Heart right ventricle (tissue), 16 donors: Measurements from ENCODE around the gene TFEB. TPM values are rescaled to one million over a fixed set of nuclear protein-coding genes. Genes with fewer than 3 reads are reported as not detected.

Experiments used
- ATAC-seq, 8 donors: fragments of 200-7000 bp; cut with Tn5 transposase; one replicate each; pipeline ENCODE4 v1.9.1; 2020; ENCODE audit warnings: mild to moderate bottlenecking in 8 of 8, moderate library complexity in 8 of 8, moderate number of reproducible peaks in 1 of 8
- DNase-seq, 2 donors: peaks; one replicate each; pipeline ENCODE4 v3.0.0-alpha.2; 2020
- H3K27ac ChIP-seq, 10 donors: fragments of 200-600 bp; sonication (generic) in 2 of 10; one replicate each; pipeline versions ENCODE4 v1.5.0 to v1.8.0; 2020 to 2022; ENCODE audit warnings: mild to moderate bottlenecking in 3 of 10
- H3K27me3 ChIP-seq, 7 donors: fragments of 200-600 bp; one replicate each; pipeline ENCODE4 v1.8.0; 2021 to 2022; ENCODE audit warnings: mild to moderate bottlenecking in 2 of 7
- H3K36me3 ChIP-seq, 9 donors: fragments of 200-600 bp; sonication (generic) in 1 of 9; one replicate each; pipeline versions ENCODE4 v1.5.0 to v1.8.0; 2020 to 2022; ENCODE audit warnings: mild to moderate bottlenecking in 2 of 9
- H3K4me1 ChIP-seq, 9 donors: fragments of 200-600 bp; sonication (generic) in 1 of 9; one replicate each; pipeline versions ENCODE4 v1.5.0 to v1.8.0; 2020 to 2022; ENCODE audit warnings: mild to moderate bottlenecking in 4 of 9
- H3K4me3 ChIP-seq, 10 donors: fragments of 200-600 bp; sonication (generic) in 2 of 10; one replicate each; pipeline versions ENCODE4 v1.5.0 to v1.8.0; 2020 to 2022; ENCODE audit warnings: mild to moderate bottlenecking in 7 of 10, moderate library complexity in 2 of 10
- H3K9me3 ChIP-seq, 11 donors: fragments of 200-600 bp in 10 of 11; sonication (generic) in 2 of 11; one replicate each; pipeline versions ENCODE4 v1.5.0 to v1.8.0; 2013 to 2022; ENCODE audit warnings: mild to moderate bottlenecking in 2 of 11, control low read depth in 1 of 11, moderate library complexity in 1 of 11
- WGBS, 2 donors: extraction: QIAGEN DNeasy Blood & Tissue Kit; methylation state at CpG; one replicate each; pipeline ENCODE4 v1.1.7; 2013; ENCODE audit warnings: inconsistent platforms in 1 of 2; 5-methylcytosine and 5-hydroxymethylcytosine counted together
- intact Hi-C, 10 donors: fragments of 100-400 bp; cut with DNase I; formaldehyde crosslinking; loops; one replicate each; pipeline versions ENCODE4 v1.11.1 to v1.14.2; 2022
- polyA plus RNA-seq, 2 donors: library from polyadenylated mRNA; stranded (reverse); fragments of 200-250 nt; gene quantifications; one replicate each; pipeline ENCODE4 v1.2.3, GENCODE V29; 2013
- total RNA-seq, 10 donors: library from RNA; stranded (reverse); fragmentation: NEBNext Ultra II Directional in 3 of 10; extraction: Animal tissue kit (Norgen Biotek cat#: 25700) in 3 of 10; gene quantifications; one replicate each; pipeline versions ENCODE4 v1.2.1 to v1.2.4, GENCODE V29; 2021 to 2023
- TF ChIP-seq, protein P1 (sequence below), 9 donors: fragments of 200-600 bp; sonication (generic) in 2 of 9; IDR thresholded peaks; one replicate each; pipeline versions ENCODE4 v1.5.0 to v1.8.0; 2021 to 2022; ENCODE audit warnings: antibody characterized with exemption in 9 of 9, mild to moderate bottlenecking in 5 of 9, moderate library complexity in 1 of 9
- donor health status: Arrhythmogenic right ventricular cardiomyopathy.
- donor health status: ischemic (EF 13 %, LVEDD 7.1; RV severe dilation, severe dysfunction).
- donor health status: healthy with polysubstance abuse.
- donor health status: DM: no; HTN: yes; CAD: no.
- donor health status: DM: no; HTN: no; CAD: no.
- donor health status: ischemic (EF 25% LVEDD 6.9; RV normal size, moderate dysfunction).
- donor health status: ischemic (EF 25% LVEDD 5.7; RV mildly dilated, moderate dysfunction).
- donor health status: healthy.
- donor health status: DM: yes; HTN: yes; CAD: no.
- donor health status: Ischemic cardiomyopathy.
- donor health status: ischemic (EF 35%, LVEDD 5.7; RV mildly dilated, moderate dysfunction).
- donor health status: nonischemic (EF 11% LVEDD 7.7; RV severe dilation, severe dysfunction).
- donor health status: DM: yes; HTN: yes; CAD: no.
- donor health status: PGD.
- donor health status: ischemic (EF 29% LVEDD 5.4; RV normal size, mild dysfunction).
- donor health status: nonischemic (EF 23%, LVEDD 6.1; RV moderate dilation, normal function).

The TFEB gene
- total and polyA plus RNA-seq, 12 donors, result 29.2 to 52.3 (median 39.6) TPM

DNA sequence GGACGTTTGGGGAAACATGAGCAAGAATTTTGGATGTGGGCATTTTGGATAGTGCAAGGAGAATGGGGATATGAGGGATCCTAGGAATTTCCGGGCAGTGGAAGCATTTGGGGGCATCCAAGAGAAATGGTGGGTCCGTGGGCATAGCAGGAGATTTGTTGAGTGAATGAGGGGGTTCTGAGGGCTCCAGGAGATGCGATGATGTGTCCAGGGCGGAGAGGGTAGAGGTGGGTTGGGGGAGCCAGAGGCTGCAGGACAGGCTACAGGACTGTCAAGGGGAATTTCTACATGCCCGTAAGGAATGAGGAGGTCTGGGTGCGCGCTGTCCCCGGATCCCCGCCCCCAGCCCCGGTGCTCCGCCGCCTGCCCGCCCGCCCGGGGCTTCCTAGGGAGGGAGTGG lies 43.9 kb upstream of the TFEB start:
- TF ChIP-seq, protein P1, sequence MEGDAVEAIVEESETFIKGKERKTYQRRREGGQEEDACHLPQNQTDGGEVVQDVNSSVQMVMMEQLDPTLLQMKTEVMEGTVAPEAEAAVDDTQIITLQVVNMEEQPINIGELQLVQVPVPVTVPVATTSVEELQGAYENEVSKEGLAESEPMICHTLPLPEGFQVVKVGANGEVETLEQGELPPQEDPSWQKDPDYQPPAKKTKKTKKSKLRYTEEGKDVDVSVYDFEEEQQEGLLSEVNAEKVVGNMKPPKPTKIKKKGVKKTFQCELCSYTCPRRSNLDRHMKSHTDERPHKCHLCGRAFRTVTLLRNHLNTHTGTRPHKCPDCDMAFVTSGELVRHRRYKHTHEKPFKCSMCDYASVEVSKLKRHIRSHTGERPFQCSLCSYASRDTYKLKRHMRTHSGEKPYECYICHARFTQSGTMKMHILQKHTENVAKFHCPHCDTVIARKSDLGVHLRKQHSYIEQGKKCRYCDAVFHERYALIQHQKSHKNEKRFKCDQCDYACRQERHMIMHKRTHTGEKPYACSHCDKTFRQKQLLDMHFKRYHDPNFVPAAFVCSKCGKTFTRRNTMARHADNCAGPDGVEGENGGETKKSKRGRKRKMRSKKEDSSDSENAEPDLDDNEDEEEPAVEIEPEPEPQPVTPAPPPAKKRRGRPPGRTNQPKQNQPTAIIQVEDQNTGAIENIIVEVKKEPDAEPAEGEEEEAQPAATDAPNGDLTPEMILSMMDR (IDR thresholded peaks at IDR 0.05), result no peak
- Histone ChIP-seq H3K9me3 (no peaks in the 10 kb centered on the region), H3K4me3 (peak overlapping the region; percentile 57 to 99 (median 88)), H3K27ac (peak overlapping the region in 9 of 10 donors; percentile 29 to 94 (median 68)), H3K27me3 (no peaks in the 10 kb centered on the region), H3K36me3 (peaks cover 0 to 39% (median 17%) of the 10 kb centered on the region in 9 donors), H3K4me1 (peaks cover 11 to 53% (median 29%) of the 10 kb centered on the region in 9 donors)
- 1 to 3% methylated on average over 14 to 16 of the region's 16 CpGs for WGBS, 2 donors
- ATAC-seq (no peak), DNase-seq (no peak)
- intact Hi-C loops, result loop anchor here in 8 of 10 donors (5.0 to 10.0 kb wide), 10 partner anchors 42 to 415 kb away; partner anchors contain the start of genes TFEB (in 3 of the 8) and GUCA1A (in 1 of the 8)

DNA sequence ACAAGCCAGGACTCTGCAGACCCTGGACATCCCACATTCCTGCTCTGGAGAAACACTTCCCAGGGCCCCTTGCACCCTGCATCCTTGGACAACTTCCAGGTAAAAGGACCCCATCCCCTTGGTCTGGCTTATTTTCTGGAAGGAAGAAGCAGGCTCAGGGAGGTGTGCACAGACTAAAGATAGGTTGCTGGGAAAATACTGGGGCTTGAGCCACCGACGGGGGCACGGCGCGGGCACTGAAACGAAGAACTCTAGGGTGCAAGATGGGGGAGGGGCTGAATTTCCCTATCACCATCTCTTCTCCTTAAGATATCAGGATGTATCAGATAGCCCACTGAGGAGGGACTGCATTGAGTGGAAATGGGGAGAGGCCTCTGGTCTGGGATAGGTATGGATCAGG lies 43.5 kb upstream of the TFEB start:
- Histone ChIP-seq H3K27me3 (no peaks in the 10 kb centered on the region), H3K4me1 (peaks cover 11 to 48% (median 25%) of the 10 kb centered on the region in 9 donors), H3K9me3 (no peaks in the 10 kb centered on the region), H3K27ac (peak overlapping the region in 5 of 10 donors; percentile 39 to 94 (median 75)), H3K4me3 (peak overlapping the region in 9 of 10 donors; percentile 65 to 99 (median 89)), H3K36me3 (peaks cover 0 to 40% (median 19%) of the 10 kb centered on the region in 9 donors)
- 25 to 40% methylated on average over 6 of the region's 6 CpGs for WGBS, 2 donors
- ATAC-seq, result no peak
- DNase-seq, result no peak
- intact Hi-C loops, result loop anchor here in 8 of 10 donors (5.0 to 10.0 kb wide), 10 partner anchors 42 to 414 kb away; partner anchors contain the start of genes TFEB (in 3 of the 8) and GUCA1A (in 1 of the 8)
- TF ChIP-seq, protein P1 (IDR thresholded peaks at IDR 0.05), result no peak

DNA sequence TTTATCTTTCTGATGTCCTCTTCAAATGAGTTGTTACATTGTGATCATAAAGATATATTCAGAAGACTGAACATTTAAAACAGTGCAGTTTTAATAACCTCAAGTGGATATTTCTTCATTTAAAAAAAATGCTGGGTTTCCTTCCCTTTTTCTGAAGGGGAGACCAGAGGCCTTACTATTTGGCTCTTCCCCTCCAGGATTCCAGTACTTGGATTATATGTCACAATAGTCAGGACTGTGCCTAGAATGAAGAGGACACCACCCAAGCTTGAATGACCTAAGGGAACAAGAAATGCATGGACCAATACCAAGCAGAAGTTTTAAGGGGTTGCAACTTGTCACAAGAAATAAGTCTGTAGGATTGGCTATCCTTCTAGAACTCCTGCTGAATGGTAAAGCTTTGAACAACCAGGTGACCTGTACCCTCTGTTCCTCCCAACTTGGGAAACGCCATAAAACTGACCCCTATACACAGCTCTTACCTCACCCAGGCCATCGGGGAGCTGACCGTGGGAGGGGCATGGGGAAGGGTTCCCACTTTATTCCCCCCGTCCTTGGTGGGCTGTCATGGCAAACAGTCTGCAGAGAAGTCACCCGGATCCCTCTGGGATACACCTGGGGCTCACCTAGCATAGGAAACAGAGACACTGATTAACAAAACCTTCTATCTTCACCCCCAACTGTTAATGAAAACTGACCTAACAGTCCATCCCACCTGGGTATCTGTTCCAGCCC lies 42.3 kb upstream of the TFEB start:
- Histone ChIP-seq H3K27me3 (no peaks in the 10 kb centered on the region), H3K4me3 (no peak overlapping the region), H3K9me3 (no peaks in the 10 kb centered on the region), H3K4me1 (peaks cover 11 to 45% (median 25%) of the 10 kb centered on the region in 9 donors), H3K27ac (peak overlapping the region in 1 of 10 donors; percentile 36), H3K36me3 (peaks cover 0 to 47% (median 19%) of the 10 kb centered on the region in 9 donors)
- ATAC-seq, result no peak
- DNase-seq, result no peak
- WGBS, 2 donors, result 83 to 92% methylated on average over 5 of the region's 5 CpGs
- TF ChIP-seq, protein P1 (IDR thresholded peaks at IDR 0.05), result no peak
- intact Hi-C loops, result loop anchor here in 8 of 10 donors (5.0 to 10.0 kb wide), 10 partner anchors 40 to 413 kb away; partner anchors contain the start of genes TFEB (in 3 of the 8) and GUCA1A (in 1 of the 8)

DNA sequence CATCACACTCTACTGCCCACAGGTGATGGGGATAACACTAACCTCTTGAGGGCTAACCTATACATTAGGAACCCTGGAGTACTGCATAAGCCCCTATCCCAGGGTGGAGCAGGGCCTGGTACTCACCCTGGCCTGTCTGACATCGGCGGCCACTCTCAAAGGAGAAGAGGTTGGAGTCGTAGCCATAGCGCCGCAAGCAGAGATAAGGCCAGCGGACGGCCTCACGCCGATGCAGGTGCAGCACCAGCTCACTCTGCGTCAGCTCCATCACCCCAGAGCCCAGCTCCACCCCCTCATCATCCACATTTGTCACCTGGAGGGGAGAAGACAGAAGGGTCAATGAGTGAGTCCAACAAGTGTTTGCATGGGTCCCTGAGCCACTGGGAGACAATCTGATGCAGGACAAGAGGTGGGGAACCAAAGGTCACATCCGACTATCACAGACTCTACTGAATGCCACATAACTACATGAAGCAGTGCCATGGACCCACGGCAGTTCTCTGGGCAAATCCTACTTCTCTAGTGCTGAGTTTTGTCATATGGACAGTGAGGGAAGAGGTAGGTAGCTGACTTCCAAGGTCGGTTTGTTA lies 40.0 kb upstream of the TFEB start:
- TF ChIP-seq, protein P1 (IDR thresholded peaks at IDR 0.05), result no peak
- Histone ChIP-seq H3K27me3 (no peaks in the 10 kb centered on the region), H3K9me3 (no peaks in the 10 kb centered on the region), H3K36me3 (peaks cover 0 to 70% (median 33%) of the 10 kb centered on the region in 9 donors), H3K4me1 (peaks cover 6 to 34% (median 11%) of the 10 kb centered on the region in 9 donors), H3K4me3 (no peak overlapping the region), H3K27ac (no peak overlapping the region)
- ATAC-seq (no peak), DNase-seq (no peak)
- WGBS, 2 donors, result 86 to 93% methylated on average over 13 of the region's 13 CpGs
- intact Hi-C loops, result loop anchor here in 8 of 10 donors (5.0 to 10.0 kb wide), 10 partner anchors 38 to 411 kb away; partner anchors contain the start of genes TFEB (in 3 of the 8) and GUCA1A (in 1 of the 8)
